WTC11 (cell line): ENCODE results near the gene CACNA1C. TPM values are rescaled to one million over a fixed set of nuclear protein-coding genes. Genes with fewer than 3 reads are reported as not detected.

ENCODE experiments used
- ATAC-seq: fragments of 200-7000 bp; cut with Tn5 transposase; 2 replicates; pipeline ENCODE4 v1.10.0; 2021; ENCODE audit warnings: mild to moderate bottlenecking, moderate library complexity
- CTCF ChIA-PET: fragments of 300-600 bp; sonication (Branson Sonifier 250); formaldehyde crosslinking; loops from one replicate; lab custom pipeline; 2021; ENCODE audit warnings: antibody characterized with exemption; lab: Charles Lee
- POLR2A ChIA-PET: fragments of 350-600 bp; sonication (Branson Sonifier 250); formaldehyde crosslinking; loops from one replicate; lab custom pipeline; 2021; ENCODE audit warnings: antibody characterized with exemption; lab: Charles Lee
- DNase-seq: peaks from one replicate; pipeline ENCODE4 v3.0.0; 2021; ENCODE audit warnings: low spot score
- H3K27ac Mint-ChIP-seq: 2 replicates; pipeline ENCODE4 v1.8.0; 2021; ENCODE audit warnings: mixed read lengths
- H3K27me3 Mint-ChIP-seq: 2 replicates; pipeline ENCODE4 v1.8.0; 2021; ENCODE audit warnings: low read depth, mild to moderate bottlenecking, moderate library complexity, mixed read lengths
- H3K36me3 Mint-ChIP-seq: 2 replicates; pipeline ENCODE4 v1.8.0; 2021; ENCODE audit warnings: mixed read lengths
- H3K4me1 Mint-ChIP-seq: 2 replicates; pipeline ENCODE4 v1.8.0; 2022; ENCODE audit warnings: mixed read lengths
- H3K4me3 Mint-ChIP-seq: 2 replicates; pipeline ENCODE4 v1.8.0; 2021; ENCODE audit warnings: mild to moderate bottlenecking, moderate library complexity, mixed read lengths
- H3K9me3 Mint-ChIP-seq: 2 replicates; pipeline ENCODE4 v1.8.0; 2021; ENCODE audit warnings: mixed read lengths
- E2F1 ChIP-seq: sonication (generic); formaldehyde crosslinking; IDR thresholded peaks from 2 replicates; pipeline ENCODE4 v1.8.0; 2022; ENCODE audit warnings: mild to moderate bottlenecking, missing genetic modification reagents
- ELF4 ChIP-seq: sonication (generic); formaldehyde crosslinking; IDR thresholded peaks from 2 replicates; pipeline ENCODE4 v1.8.1; 2022; ENCODE audit warnings: low read depth, mild to moderate bottlenecking, moderate library complexity, missing genetic modification reagents
- GTF2I ChIP-seq: fragments of 250-450 bp; sonication (Bioruptor Pico); conservative IDR thresholded peaks from 2 replicates; pipeline ENCODE4 v1.4.0; 2021; ENCODE audit warnings: mild to moderate bottlenecking
- IRF1 ChIP-seq: sonication (generic); formaldehyde crosslinking; IDR thresholded peaks from 2 replicates; pipeline ENCODE4 v1.8.0; 2023; ENCODE audit warnings: missing genetic modification reagents
- NFATC4 ChIP-seq: fragments of 250-450 bp; sonication (Bioruptor Pico); IDR thresholded peaks from 2 replicates; pipeline ENCODE4 v1.9.0; 2021; ENCODE audit warnings: mild to moderate bottlenecking
- NR3C1 ChIP-seq: sonication (generic); formaldehyde crosslinking; conservative IDR thresholded peaks from 2 replicates; pipeline ENCODE4 v1.8.1; 2023; ENCODE audit warnings: low read depth, mild to moderate bottlenecking, missing genetic modification reagents
- PRRX2 ChIP-seq: fragments of 250-450 bp; sonication (Bioruptor Pico); IDR thresholded peaks from 2 replicates; pipeline ENCODE4 v1.8.0; 2021; ENCODE audit warnings: mild to moderate bottlenecking
- RELA ChIP-seq: sonication (generic); formaldehyde crosslinking; IDR thresholded peaks from 2 replicates; pipeline ENCODE4 v1.8.1; 2022; ENCODE audit warnings: missing genetic modification reagents, mild to moderate bottlenecking, borderline replicate concordance
- RORB ChIP-seq: fragments of 250-450 bp; sonication (Bioruptor Pico); IDR thresholded peaks from 2 replicates; pipeline ENCODE4 v1.9.0; 2021; ENCODE audit warnings: mild to moderate bottlenecking
- SOX15 ChIP-seq: fragments of 250-450 bp; sonication (Bioruptor Pico); IDR thresholded peaks from 2 replicates; pipeline ENCODE4 v1.9.0; 2021; ENCODE audit warnings: mild to moderate bottlenecking
- ZBTB21 ChIP-seq: sonication (generic); formaldehyde crosslinking; IDR thresholded peaks from 2 replicates; pipeline ENCODE4 v1.8.1; 2023; ENCODE audit warnings: mild to moderate bottlenecking, missing genetic modification reagents, borderline replicate concordance
- ZNF121 ChIP-seq: sonication (generic); formaldehyde crosslinking; IDR thresholded peaks from 2 replicates; pipeline ENCODE4 v1.8.0; 2023; ENCODE audit warnings: missing genetic modification reagents
- ZNF138 ChIP-seq: sonication (generic); formaldehyde crosslinking; conservative IDR thresholded peaks from 2 replicates; pipeline ENCODE4 v1.8.1; 2022; ENCODE audit warnings: mild to moderate bottlenecking, moderate library complexity, missing genetic modification reagents
- ZNF232 ChIP-seq: sonication (generic); formaldehyde crosslinking; IDR thresholded peaks from 2 replicates; pipeline ENCODE4 v1.8.0; 2022; ENCODE audit warnings: mild to moderate bottlenecking, missing genetic modification reagents
- ZNF317 ChIP-seq: sonication (generic); formaldehyde crosslinking; IDR thresholded peaks from 2 replicates; pipeline ENCODE4 v1.8.1; 2023; ENCODE audit warnings: low read depth, mild to moderate bottlenecking, moderate library complexity, missing genetic modification reagents, borderline replicate concordance
- total RNA-seq: library from RNA; stranded (reverse); gene quantifications from 3 replicates; pipeline ENCODE4 v1.2.3, GENCODE V29; 2021
- TF ChIP-seq, protein P1 (sequence below): fragments of 250-450 bp; sonication (Bioruptor Pico); IDR thresholded peaks from 2 replicates; pipeline ENCODE4 v1.9.0; 2021; ENCODE audit warnings: mild to moderate bottlenecking, borderline replicate concordance
- TF ChIP-seq, protein P2 (sequence below): sonication (generic); formaldehyde crosslinking; IDR thresholded peaks from 2 replicates; pipeline ENCODE4 v1.8.0; 2022; ENCODE audit warnings: missing genetic modification reagents

The CACNA1C gene
- total RNA-seq, 1 experiment from 2014 or later: 1.7 TPM

GRCh38 chr12:2039034-2039433 is 13.8 kb upstream of the CACNA1C start (continued):
- TF ChIP-seq IRF1 (CRISPR knock-in tag) (no peak), ELF4 (no peak), ZNF138 (CRISPR knock-in tag) (no peak), ZNF317 (no peak), NFATC4 (CRISPR knock-in tag) (no peak), E2F1 (no peak), NR3C1 (CRISPR knock-in tag) (no peak), ZNF232 (CRISPR knock-in tag) (no peak), RELA (CRISPR knock-in tag) (no peak), ZBTB21 (CRISPR knock-in tag) (no peak), PRRX2 (CRISPR knock-in tag) (no peak)

DNA sequence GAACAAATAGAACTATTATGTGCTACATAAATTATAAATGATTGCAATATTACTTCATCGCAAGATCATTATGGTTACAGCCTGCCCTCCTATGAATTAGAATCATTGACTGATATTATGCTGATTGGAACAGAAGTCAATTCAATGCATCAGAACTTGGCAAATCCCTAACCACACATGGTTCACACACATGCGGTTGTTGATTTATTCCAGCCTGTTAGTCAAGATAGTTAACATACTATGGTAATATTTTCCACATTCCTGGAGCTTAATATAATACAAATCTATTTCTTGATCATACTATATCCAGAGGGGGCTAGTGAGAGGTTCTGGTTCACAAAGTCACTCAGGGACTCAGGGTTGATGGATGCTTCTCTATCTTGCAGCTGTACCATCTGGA is 9.7 kb upstream of the CACNA1C start:
- H3K9me3 Mint-ChIP-seq: no peaks in the 10 kb centered on the region
- no peak overlapping the region for H3K27ac Mint-ChIP-seq
- no peaks in the 10 kb centered on the region for H3K36me3 Mint-ChIP-seq
- ChIA-PET POLR2A (interaction anchor here (0.6 kb wide), 1 partner anchor 55 kb away, joined by 3 read pairs; no protein-coding TSS in a partner anchor), CTCF (interaction anchor here (0.7 to 1.0 kb wide), 2 partner anchors 241 to 438 kb away, joined by 3 read pairs; no protein-coding TSS in a partner anchor)
- H3K4me1 Mint-ChIP-seq: no peaks in the 10 kb centered on the region
- ATAC-seq (no peak), DNase-seq (no peak)
- H3K27me3 Mint-ChIP-seq: peaks cover 11% of the 10 kb centered on the region
- TF ChIP-seq SOX15 (CRISPR knock-in tag): no peak
- TF ChIP-seq, protein P1, sequence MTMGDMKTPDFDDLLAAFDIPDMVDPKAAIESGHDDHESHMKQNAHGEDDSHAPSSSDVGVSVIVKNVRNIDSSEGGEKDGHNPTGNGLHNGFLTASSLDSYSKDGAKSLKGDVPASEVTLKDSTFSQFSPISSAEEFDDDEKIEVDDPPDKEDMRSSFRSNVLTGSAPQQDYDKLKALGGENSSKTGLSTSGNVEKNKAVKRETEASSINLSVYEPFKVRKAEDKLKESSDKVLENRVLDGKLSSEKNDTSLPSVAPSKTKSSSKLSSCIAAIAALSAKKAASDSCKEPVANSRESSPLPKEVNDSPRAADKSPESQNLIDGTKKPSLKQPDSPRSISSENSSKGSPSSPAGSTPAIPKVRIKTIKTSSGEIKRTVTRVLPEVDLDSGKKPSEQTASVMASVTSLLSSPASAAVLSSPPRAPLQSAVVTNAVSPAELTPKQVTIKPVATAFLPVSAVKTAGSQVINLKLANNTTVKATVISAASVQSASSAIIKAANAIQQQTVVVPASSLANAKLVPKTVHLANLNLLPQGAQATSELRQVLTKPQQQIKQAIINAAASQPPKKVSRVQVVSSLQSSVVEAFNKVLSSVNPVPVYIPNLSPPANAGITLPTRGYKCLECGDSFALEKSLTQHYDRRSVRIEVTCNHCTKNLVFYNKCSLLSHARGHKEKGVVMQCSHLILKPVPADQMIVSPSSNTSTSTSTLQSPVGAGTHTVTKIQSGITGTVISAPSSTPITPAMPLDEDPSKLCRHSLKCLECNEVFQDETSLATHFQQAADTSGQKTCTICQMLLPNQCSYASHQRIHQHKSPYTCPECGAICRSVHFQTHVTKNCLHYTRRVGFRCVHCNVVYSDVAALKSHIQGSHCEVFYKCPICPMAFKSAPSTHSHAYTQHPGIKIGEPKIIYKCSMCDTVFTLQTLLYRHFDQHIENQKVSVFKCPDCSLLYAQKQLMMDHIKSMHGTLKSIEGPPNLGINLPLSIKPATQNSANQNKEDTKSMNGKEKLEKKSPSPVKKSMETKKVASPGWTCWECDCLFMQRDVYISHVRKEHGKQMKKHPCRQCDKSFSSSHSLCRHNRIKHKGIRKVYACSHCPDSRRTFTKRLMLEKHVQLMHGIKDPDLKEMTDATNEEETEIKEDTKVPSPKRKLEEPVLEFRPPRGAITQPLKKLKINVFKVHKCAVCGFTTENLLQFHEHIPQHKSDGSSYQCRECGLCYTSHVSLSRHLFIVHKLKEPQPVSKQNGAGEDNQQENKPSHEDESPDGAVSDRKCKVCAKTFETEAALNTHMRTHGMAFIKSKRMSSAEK (CRISPR knock-in tag): no peak
- TF ChIP-seq ZNF121 (CRISPR knock-in tag): no peak
- no peak for TF ChIP-seq RORB (CRISPR knock-in tag)
- TF ChIP-seq GTF2I (CRISPR knock-in tag): no peak
- TF ChIP-seq IRF1 (CRISPR knock-in tag): no peak
- no peak for TF ChIP-seq ELF4
- TF ChIP-seq, protein P2, sequence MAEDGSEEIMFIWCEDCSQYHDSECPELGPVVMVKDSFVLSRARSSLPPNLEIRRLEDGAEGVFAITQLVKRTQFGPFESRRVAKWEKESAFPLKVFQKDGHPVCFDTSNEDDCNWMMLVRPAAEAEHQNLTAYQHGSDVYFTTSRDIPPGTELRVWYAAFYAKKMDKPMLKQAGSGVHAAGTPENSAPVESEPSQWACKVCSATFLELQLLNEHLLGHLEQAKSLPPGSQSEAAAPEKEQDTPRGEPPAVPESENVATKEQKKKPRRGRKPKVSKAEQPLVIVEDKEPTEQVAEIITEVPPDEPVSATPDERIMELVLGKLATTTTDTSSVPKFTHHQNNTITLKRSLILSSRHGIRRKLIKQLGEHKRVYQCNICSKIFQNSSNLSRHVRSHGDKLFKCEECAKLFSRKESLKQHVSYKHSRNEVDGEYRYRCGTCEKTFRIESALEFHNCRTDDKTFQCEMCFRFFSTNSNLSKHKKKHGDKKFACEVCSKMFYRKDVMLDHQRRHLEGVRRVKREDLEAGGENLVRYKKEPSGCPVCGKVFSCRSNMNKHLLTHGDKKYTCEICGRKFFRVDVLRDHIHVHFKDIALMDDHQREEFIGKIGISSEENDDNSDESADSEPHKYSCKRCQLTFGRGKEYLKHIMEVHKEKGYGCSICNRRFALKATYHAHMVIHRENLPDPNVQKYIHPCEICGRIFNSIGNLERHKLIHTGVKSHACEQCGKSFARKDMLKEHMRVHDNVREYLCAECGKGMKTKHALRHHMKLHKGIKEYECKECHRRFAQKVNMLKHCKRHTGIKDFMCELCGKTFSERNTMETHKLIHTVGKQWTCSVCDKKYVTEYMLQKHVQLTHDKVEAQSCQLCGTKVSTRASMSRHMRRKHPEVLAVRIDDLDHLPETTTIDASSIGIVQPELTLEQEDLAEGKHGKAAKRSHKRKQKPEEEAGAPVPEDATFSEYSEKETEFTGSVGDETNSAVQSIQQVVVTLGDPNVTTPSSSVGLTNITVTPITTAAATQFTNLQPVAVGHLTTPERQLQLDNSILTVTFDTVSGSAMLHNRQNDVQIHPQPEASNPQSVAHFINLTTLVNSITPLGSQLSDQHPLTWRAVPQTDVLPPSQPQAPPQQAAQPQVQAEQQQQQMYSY (CRISPR knock-in tag): no peak
- no peak overlapping the region for H3K4me3 Mint-ChIP-seq
